Measurements from ENCODE around the gene HSPA12A.

Gene HSPA12A

GRCh38 chr10:116737627-116738327 lies 4.6 kb downstream of the HSPA12A start:
- peak; percentile 34 for TF ChIP-seq CTCF (IDR thresholded peaks at IDR 0.05)
- no peak overlapping the region for H3K27ac Mint-ChIP-seq
- H3K4me3 Mint-ChIP-seq = no peak overlapping the region
- H3K27me3 Mint-ChIP-seq (ENCODE audit: low read depth, poor library complexity) = peaks cover 80% of the 10 kb centered on the region
- H3K4me1 Mint-ChIP-seq = no peaks in the 10 kb centered on the region
- peaks cover 18% of the 10 kb centered on the region for H3K9me3 Mint-ChIP-seq
- H3K36me3 Mint-ChIP-seq (ENCODE audit: low read depth) = no peaks in the 10 kb centered on the region
- DNase-seq = peak; percentile 28

- H3K9me3 Mint-ChIP-seq = peaks cover 18% of the 10 kb centered on the region
- no peak for DNase-seq
- no peak overlapping the region for H3K4me3 Mint-ChIP-seq
- TF ChIP-seq CTCF (IDR thresholded peaks at IDR 0.05) = no peak
- H3K27me3 Mint-ChIP-seq (ENCODE audit: low read depth, poor library complexity) = peaks cover 74% of the 10 kb centered on the region
- H3K27ac Mint-ChIP-seq = no peak overlapping the region
- H3K4me1 Mint-ChIP-seq = no peaks in the 10 kb centered on the region
- H3K36me3 Mint-ChIP-seq (ENCODE audit: low read depth) = no peaks in the 10 kb centered on the region
Measured at GRCh38 chr10:116733566-116733965, 8.8 kb downstream of the HSPA12A start.

DNA sequence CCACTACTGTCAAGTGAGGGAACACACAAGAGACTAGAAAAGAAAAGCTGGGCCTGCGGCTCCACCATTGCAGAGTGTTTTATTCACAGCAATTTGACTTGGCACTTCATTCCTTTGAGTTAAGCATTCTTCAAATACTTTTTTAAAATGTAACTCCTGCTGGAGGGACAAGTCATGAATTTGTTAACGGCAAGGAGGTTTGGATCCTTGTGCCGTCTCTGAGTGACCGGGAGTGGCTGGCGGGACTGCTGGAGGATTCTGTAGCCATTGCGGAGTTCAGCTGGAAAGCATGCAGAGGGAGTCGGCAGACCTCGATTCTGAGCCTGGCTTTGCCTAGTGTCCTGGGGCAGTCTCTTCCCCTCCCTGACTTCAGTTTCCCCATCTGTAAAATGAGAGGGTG lies 9.8 kb downstream of the HSPA12A start:
- Mint-ChIP-seq H3K27me3 (ENCODE audit: low read depth, poor library complexity) (peaks cover 64% of the 10 kb centered on the region), H3K9me3 (peaks cover 18% of the 10 kb centered on the region), H3K36me3 (ENCODE audit: low read depth) (no peaks in the 10 kb centered on the region), H3K4me3 (no peak overlapping the region), H3K4me1 (no peaks in the 10 kb centered on the region), H3K27ac (no peak overlapping the region)
- no peak for DNase-seq
- TF ChIP-seq CTCF (IDR thresholded peaks at IDR 0.05) = no peak

DNA sequence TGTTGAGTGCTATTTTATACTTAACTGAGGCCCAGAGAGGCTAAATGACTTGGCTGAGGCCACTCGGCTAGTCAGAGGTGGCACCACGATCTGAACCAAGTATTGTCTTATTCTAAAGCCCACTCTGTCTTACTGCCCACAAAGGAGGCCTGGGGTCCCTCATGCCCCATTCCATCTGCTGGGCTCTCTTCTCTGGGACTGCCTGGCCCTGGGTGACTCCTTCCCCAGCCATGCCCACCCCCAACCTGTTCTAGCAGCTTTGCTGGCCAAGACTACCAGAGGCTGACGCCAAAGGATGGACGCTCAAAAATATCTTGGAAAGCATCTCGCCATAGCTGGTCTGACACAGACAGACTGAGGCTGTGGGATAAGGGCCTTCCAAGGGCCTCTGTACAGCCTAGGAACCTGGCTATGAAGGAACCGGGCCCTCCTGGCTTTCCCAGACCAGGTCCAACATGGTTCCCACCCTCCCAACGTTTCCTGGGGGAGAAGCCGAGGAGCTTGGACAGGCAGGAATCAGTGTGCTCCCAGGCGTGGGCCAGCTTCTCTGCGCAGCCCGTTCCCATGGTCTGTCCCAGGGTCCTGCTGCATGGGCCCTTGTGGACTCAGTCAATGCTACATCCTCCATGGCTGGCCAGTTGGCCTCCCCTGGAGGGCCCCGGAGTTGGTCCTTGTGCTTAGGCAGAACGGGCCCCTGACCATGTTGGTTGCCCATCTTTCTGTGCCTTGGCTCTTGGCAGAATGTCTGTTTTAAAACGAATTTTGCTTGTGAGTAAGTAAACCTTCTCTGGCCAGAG lies 11.7 kb downstream of the HSPA12A start:
- no peak overlapping the region for H3K27ac Mint-ChIP-seq
- H3K27me3 Mint-ChIP-seq (ENCODE audit: low read depth, poor library complexity) = peaks cover 64% of the 10 kb centered on the region
- H3K4me1 Mint-ChIP-seq = peaks cover 6% of the 10 kb centered on the region
- no peaks in the 10 kb centered on the region for H3K36me3 Mint-ChIP-seq (ENCODE audit: low read depth)
- TF ChIP-seq CTCF (IDR thresholded peaks at IDR 0.05) = no peak
- H3K4me3 Mint-ChIP-seq = no peak overlapping the region
- DNase-seq = no peak
- peaks cover 5% of the 10 kb centered on the region for H3K9me3 Mint-ChIP-seq

DNA sequence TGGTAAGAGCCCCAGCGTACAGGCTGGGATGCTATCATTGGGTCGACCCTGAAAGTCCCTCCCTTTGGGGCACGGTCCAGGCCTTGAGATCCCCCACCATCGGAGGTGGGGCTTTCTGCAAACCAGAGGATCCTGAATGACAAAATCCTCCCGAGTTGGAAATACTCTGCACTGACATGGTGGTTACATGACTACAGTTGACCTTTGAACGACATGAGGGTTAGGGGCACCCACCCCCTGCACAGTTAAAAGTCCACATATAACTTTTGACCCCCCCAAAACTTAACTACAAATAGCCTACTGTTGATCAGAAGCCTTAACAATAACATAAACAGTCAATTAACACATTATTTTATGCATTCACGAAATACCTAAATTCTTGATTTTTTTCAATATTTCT lies 13.1 kb downstream of the HSPA12A start:
- peaks cover 6% of the 10 kb centered on the region for H3K4me1 Mint-ChIP-seq
- H3K9me3 Mint-ChIP-seq = no peaks in the 10 kb centered on the region
- DNase-seq = no peak
- H3K27me3 Mint-ChIP-seq (ENCODE audit: low read depth, poor library complexity) = peaks cover 64% of the 10 kb centered on the region
- H3K27ac Mint-ChIP-seq = no peak overlapping the region
- no peak overlapping the region for H3K4me3 Mint-ChIP-seq
- no peaks in the 10 kb centered on the region for H3K36me3 Mint-ChIP-seq (ENCODE audit: low read depth)
- TF ChIP-seq CTCF (IDR thresholded peaks at IDR 0.05) = no peak

Measured in nephron progenitor cell (in vitro differentiated cells).